ENCODE results near the gene TNK1. TPM values are rescaled to one million over a fixed set of nuclear protein-coding genes. Genes with fewer than 3 reads are reported as not detected.

The TNK1 gene
- total RNA-seq, 1 donor from 2014 or later, result 0.22 TPM

- Mint-ChIP-seq H3K4me1 (ENCODE audit: low read depth) (peaks cover 24% of the 10 kb centered on the region), H3K4me3 (ENCODE audit: unreplicated experiment) (no peak overlapping the region), H3K36me3 (ENCODE audit: low read depth) (peaks cover 20% of the 10 kb centered on the region), H3K27me3 (ENCODE audit: low read depth) (no peaks in the 10 kb centered on the region), H3K27ac (ENCODE audit: unreplicated experiment) (no peak overlapping the region), H3K9me3 (ENCODE audit: low read depth) (no peaks in the 10 kb centered on the region)
- TF ChIP-seq CTCF (IDR thresholded peaks at IDR 0.05), result no peak
- no peak for DNase-seq (ENCODE audit: low spot score)
Measured at GRCh38 chr17:7407082-7407481, 26.2 kb downstream of the TNK1 start.

- no peak for TF ChIP-seq CTCF (IDR thresholded peaks at IDR 0.05)
- Mint-ChIP-seq H3K36me3 (ENCODE audit: low read depth) (peaks cover 21% of the 10 kb centered on the region), H3K4me1 (ENCODE audit: low read depth) (peaks cover 24% of the 10 kb centered on the region), H3K27me3 (ENCODE audit: low read depth) (no peaks in the 10 kb centered on the region), H3K4me3 (ENCODE audit: unreplicated experiment) (no peak within 1 kb of the TSS), H3K9me3 (ENCODE audit: low read depth) (no peaks in the 10 kb centered on the region), H3K27ac (ENCODE audit: unreplicated experiment) (peak within 1 kb of the TSS; percentile 54)
- DNase-seq (ENCODE audit: low spot score), result no peak
Measured at GRCh38 chr17:7407485-7408251, 26.8 kb downstream of the TNK1 start, which contains the start of gene NLGN2. NLGN2 (plus strand) TSS chr17:7407845; CDS start chr17:7408256, 411 bp downstream.

GRCh38 chr17:7408252-7408727, 27.4 kb downstream of the TNK1 start:
- Mint-ChIP-seq H3K4me1 (ENCODE audit: low read depth) (peaks cover 17% of the 10 kb centered on the region), H3K36me3 (ENCODE audit: low read depth) (peaks cover 23% of the 10 kb centered on the region), H3K9me3 (ENCODE audit: low read depth) (no peaks in the 10 kb centered on the region), H3K27me3 (ENCODE audit: low read depth) (no peaks in the 10 kb centered on the region), H3K27ac (ENCODE audit: unreplicated experiment) (no peak overlapping the region), H3K4me3 (ENCODE audit: unreplicated experiment) (no peak overlapping the region)
- DNase-seq (ENCODE audit: low spot score), result no peak
- TF ChIP-seq CTCF (IDR thresholded peaks at IDR 0.05), result no peak

GRCh38 chr17:7408863-7409262, 28.0 kb downstream of the TNK1 start:
- peaks cover 23% of the 10 kb centered on the region for H3K36me3 Mint-ChIP-seq (ENCODE audit: low read depth)
- no peak overlapping the region for H3K27ac Mint-ChIP-seq (ENCODE audit: unreplicated experiment)
- DNase-seq (ENCODE audit: low spot score), result no peak
- no peaks in the 10 kb centered on the region for H3K9me3 Mint-ChIP-seq (ENCODE audit: low read depth)
- no peak for TF ChIP-seq CTCF (IDR thresholded peaks at IDR 0.05)
- no peaks in the 10 kb centered on the region for H3K27me3 Mint-ChIP-seq (ENCODE audit: low read depth)
- H3K4me3 Mint-ChIP-seq (ENCODE audit: unreplicated experiment), result no peak overlapping the region
- peaks cover 17% of the 10 kb centered on the region for H3K4me1 Mint-ChIP-seq (ENCODE audit: low read depth)

- H3K36me3 Mint-ChIP-seq (ENCODE audit: low read depth), result peaks cover 23% of the 10 kb centered on the region
- DNase-seq (ENCODE audit: low spot score), result no peak
- TF ChIP-seq CTCF (IDR thresholded peaks at IDR 0.05), result no peak
- H3K4me3 Mint-ChIP-seq (ENCODE audit: unreplicated experiment), result no peak overlapping the region
- H3K27ac Mint-ChIP-seq (ENCODE audit: unreplicated experiment), result no peak overlapping the region
- H3K9me3 Mint-ChIP-seq (ENCODE audit: low read depth), result no peaks in the 10 kb centered on the region
- peaks cover 17% of the 10 kb centered on the region for H3K4me1 Mint-ChIP-seq (ENCODE audit: low read depth)
- no peaks in the 10 kb centered on the region for H3K27me3 Mint-ChIP-seq (ENCODE audit: low read depth)
Measured at GRCh38 chr17:7409716-7410115, 28.8 kb downstream of the TNK1 start.

Measured in chondrocyte (in vitro differentiated cells).